A549 (cell line): ENCODE data around the gene DCAF11. TPM values are rescaled to one million over a fixed set of nuclear protein-coding genes. Genes with fewer than 3 reads are reported as not detected.

Source experiments
- ATAC-seq, 2 experiments: fragments of 200-7000 bp in 1 of 2; fragments of >200 bp in 1 of 2; cut with Nextera tagmentation in 1 of 2; cut with Tn5 transposase in 1 of 2; 3 replicates each; pipeline versions ENCODE4 v1.8.0 to v1.9.1; 2018 to 2020; ENCODE audit warnings: mild to moderate bottlenecking in 1 of 2, moderate library complexity in 1 of 2
- CTCF ChIA-PET: fragments of 300-600 bp; sonication (Branson Sonifier 250); formaldehyde crosslinking; extraction: SDS; loops from one replicate; lab custom pipeline; 2021; ENCODE audit warnings: antibody characterized with exemption, inconsistent platforms; lab: Yijun Ruan, JAX
- POLR2A ChIA-PET: fragments of 350-600 bp; formaldehyde crosslinking; extraction: SDS; loops from one replicate; lab custom pipeline; 2021; ENCODE audit warnings: antibody characterized with exemption, inconsistent platforms; lab: Yijun Ruan, JAX
- DNase-seq, 2 experiments: peaks; one replicate each; pipeline versions ENCODE4 v3.0.0 to v3.0.0-alpha.2; 2011 to 2016; ENCODE audit warnings: low read depth in 1 of 2, low spot score in 1 of 2
- FAIRE-seq: peaks from 2 replicates; lab custom pipeline; 2011; peaks lifted over from hg19 to GRCh38; lab: Jason Lieb, UNC
- H3K27ac ChIP-seq, 2 experiments: fragments of >200 bp; sonication (Bioruptor Twin); formaldehyde crosslinking; 3 replicates each; pipeline ENCODE4 v1.5.1; 2016 to 2017
- H3K4me1 ChIP-seq: fragments of >200 bp; sonication (Bioruptor Twin); formaldehyde crosslinking; 3 replicates; pipeline ENCODE4 v1.6.1; 2016
- H3K4me2 ChIP-seq: fragments of >200 bp; sonication (Bioruptor Twin); formaldehyde crosslinking; 3 replicates; pipeline ENCODE4 v1.6.1; 2016
- H3K4me3 ChIP-seq: fragments of >200 bp; sonication (Bioruptor Twin); formaldehyde crosslinking; 3 replicates; pipeline ENCODE4 v1.5.1; 2016
- H3K9me3 ChIP-seq: fragments of >200 bp; sonication (Bioruptor Twin); formaldehyde crosslinking; 3 replicates; pipeline ENCODE4 v1.6.1; 2016
- CEBPB ChIP-seq, 2 experiments: fragments of >200 bp in 1 of 2; sonication (Bioruptor Twin) in 1 of 2; formaldehyde crosslinking in 1 of 2; IDR thresholded peaks; 2 replicates each; pipeline ENCODE4 v1.6.1; 2012 to 2016
- CHD2 ChIP-seq: fragments of 150-350 bp; IDR thresholded peaks from 2 replicates; pipeline ENCODE4 v1.6.1; 2014; ENCODE audit warnings: low read length; ENCODE audit not compliant: partially characterized antibody
- EHMT2 ChIP-seq: fragments of 200-600 bp; sonication (generic); IDR thresholded peaks from 2 replicates; pipeline ENCODE4 v1.6.1; 2016; ENCODE audit warnings: antibody characterized with exemption, low read depth, mild to moderate bottlenecking, moderate library complexity
- FOSB ChIP-seq: fragments of 250-450 bp; sonication (Bioruptor Pico); IDR thresholded peaks from 2 replicates; pipeline ENCODE4 v1.5.0; 2020; ENCODE audit warnings: mild to moderate bottlenecking, moderate library complexity
- FOSL2 ChIP-seq, 2 experiments: fragments of 450-650 bp in 1 of 2; fragments of >200 bp in 1 of 2; sonication (Bioruptor Twin) in 1 of 2; formaldehyde crosslinking; IDR thresholded peaks; 2 replicates each; pipeline versions ENCODE4 v1.5.0 to v1.6.1; 2016 to 2020; ENCODE audit warnings: mild to moderate bottlenecking in 1 of 2, moderate library complexity in 1 of 2
- JUN ChIP-seq, 2 experiments: fragments of >200 bp; sonication (Bioruptor Twin); formaldehyde crosslinking; IDR thresholded peaks; 2 replicates in 1 of 2; 3 replicates in 1 of 2; pipeline ENCODE4 v1.6.1; 2016 to 2017
- JUNB ChIP-seq: fragments of >200 bp; sonication (Bioruptor Twin); formaldehyde crosslinking; IDR thresholded peaks from 2 replicates; pipeline ENCODE4 v1.6.1; 2016
- KDM1A ChIP-seq: fragments of 200-600 bp; sonication (generic); IDR thresholded peaks from 2 replicates; pipeline ENCODE4 v1.6.1; 2016; ENCODE audit warnings: low read depth, mild to moderate bottlenecking
- NFE2L2 ChIP-seq: fragments of 150-350 bp; conservative IDR thresholded peaks from 2 replicates; pipeline ENCODE4 v1.6.1; 2014; ENCODE audit warnings: low read length
- PHF8 ChIP-seq: fragments of 200-600 bp; sonication (generic); IDR thresholded peaks from 2 replicates; pipeline ENCODE4 v1.6.1; 2016; ENCODE audit warnings: low read depth, mild to moderate bottlenecking, antibody characterized with exemption, moderate library complexity, borderline replicate concordance
- TFCP2L1 ChIP-seq: fragments of 250-450 bp; sonication (Bioruptor Pico); IDR thresholded peaks from 2 replicates; pipeline ENCODE4 v1.5.0; 2021; ENCODE audit warnings: mild to moderate bottlenecking
- ZC3H11A ChIP-seq: fragments of 450-650 bp; IDR thresholded peaks from 2 replicates; pipeline ENCODE4 v1.6.1; 2014; ENCODE audit warnings: antibody characterized with exemption, mild to moderate bottlenecking
- ZNF302 ChIP-seq: fragments of 250-450 bp; sonication (Bioruptor Pico); IDR thresholded peaks from 2 replicates; pipeline ENCODE4 v1.9.0; 2021; ENCODE audit warnings: inconsistent platforms, mild to moderate bottlenecking, moderate library complexity
- ZSCAN20 ChIP-seq: fragments of 250-450 bp; sonication (Bioruptor Pico); IDR thresholded peaks from 2 replicates; pipeline ENCODE4 v1.8.0; 2022; ENCODE audit warnings: mild to moderate bottlenecking, moderate library complexity
- WGBS: methylation state at CpG from one replicate; pipeline ENCODE4 v1.1.6; 2017; ENCODE audit errors: missing lambda C conversion rate; 5-methylcytosine and 5-hydroxymethylcytosine counted together
- polyA plus RNA-seq, 4 experiments: library from polyadenylated mRNA; depleted of rRNA in 3 of 4; stranded (reverse); fragments of >200 nt; fragmentation: RNase III in 1 of 4; extraction: RNeasy Plus Mini Kit Qiagen cat#74134 plus additional on column Dnase treatment in 1 of 4; gene quantifications; 2 replicates in 3 of 4; 3 replicates in 1 of 4; pipeline ENCODE4 v1.2.3, GENCODE V29; 2011 to 2017
- TF ChIP-seq, protein P1 (sequence below): fragments of >200 bp; sonication (Bioruptor Twin); formaldehyde crosslinking; IDR thresholded peaks from 3 replicates; pipeline ENCODE4 v1.5.1; 2016
- TF ChIP-seq, protein P2 (sequence below): fragments of 250-450 bp; sonication (Bioruptor Pico); IDR thresholded peaks from 2 replicates; pipeline ENCODE4 v1.5.0; 2020; ENCODE audit warnings: low read depth, mild to moderate bottlenecking, moderate library complexity
- TF ChIP-seq, protein P3 (sequence below): fragments of >200 bp; sonication (Bioruptor Twin); formaldehyde crosslinking; IDR thresholded peaks from 3 replicates; pipeline ENCODE4 v1.6.1; 2016
- TF ChIP-seq, protein P4 (sequence below): fragments of 450-650 bp; IDR thresholded peaks from 2 replicates; pipeline ENCODE4 v1.6.1; 2014; ENCODE audit warnings: antibody characterized with exemption

DCAF11 gene
- polyA plus RNA-seq, 2 of the 4 experiments (the other 2 are of a cell fraction) = 27.9 to 30.7 TPM

DNA sequence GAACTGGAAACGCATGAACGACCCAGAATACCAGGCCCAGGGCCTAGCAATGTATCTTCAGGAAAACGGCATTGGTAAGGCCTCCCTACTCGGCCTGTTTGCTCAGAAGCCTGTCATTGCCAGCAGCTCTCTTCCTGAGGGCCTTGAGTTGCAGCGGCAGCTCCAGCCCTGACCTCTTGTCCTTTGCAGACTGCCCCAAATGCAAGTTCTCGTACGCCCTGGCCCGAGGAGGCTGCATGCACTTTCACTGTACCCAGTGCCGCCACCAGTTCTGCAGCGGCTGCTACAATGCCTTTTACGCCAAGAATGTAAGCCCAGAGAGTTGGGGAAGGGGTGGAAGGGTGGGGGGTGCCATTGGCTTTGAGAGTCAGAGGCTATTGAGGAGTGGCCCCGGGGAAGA, 42.8 kb downstream of the DCAF11 start:
- ChIA-PET CTCF (interaction anchor here (0.9 to 4.3 kb wide), 4 partner anchors 11 to 99 kb away, joined by 3 to 15 read pairs (median 3); partner anchors contain the start of gene PSME2), POLR2A (interaction anchor here (0.9 kb wide), 1 partner anchor 11 kb away, joined by 3 read pairs; the partner anchor contains the start of gene PSME2)
- no peak overlapping the region for H3K4me2 ChIP-seq
- peaks cover 25% of the 10 kb centered on the region for H3K4me1 ChIP-seq
- ATAC-seq (no peak), DNase-seq (no peak), FAIRE-seq (no peak)
- H3K9me3 ChIP-seq = no peaks in the 10 kb centered on the region
- H3K27ac ChIP-seq = no peak overlapping the region
- TF ChIP-seq TFCP2L1 (no peak), ZSCAN20 (CRISPR knock-in tag) (no peak), JUNB (no peak), CEBPB (IDR thresholded peaks at IDR 0.05) (no peak), KDM1A (no peak), ZC3H11A (no peak), FOSB (CRISPR knock-in tag) (no peak), PHF8 (no peak)
- TF ChIP-seq, protein P1, sequence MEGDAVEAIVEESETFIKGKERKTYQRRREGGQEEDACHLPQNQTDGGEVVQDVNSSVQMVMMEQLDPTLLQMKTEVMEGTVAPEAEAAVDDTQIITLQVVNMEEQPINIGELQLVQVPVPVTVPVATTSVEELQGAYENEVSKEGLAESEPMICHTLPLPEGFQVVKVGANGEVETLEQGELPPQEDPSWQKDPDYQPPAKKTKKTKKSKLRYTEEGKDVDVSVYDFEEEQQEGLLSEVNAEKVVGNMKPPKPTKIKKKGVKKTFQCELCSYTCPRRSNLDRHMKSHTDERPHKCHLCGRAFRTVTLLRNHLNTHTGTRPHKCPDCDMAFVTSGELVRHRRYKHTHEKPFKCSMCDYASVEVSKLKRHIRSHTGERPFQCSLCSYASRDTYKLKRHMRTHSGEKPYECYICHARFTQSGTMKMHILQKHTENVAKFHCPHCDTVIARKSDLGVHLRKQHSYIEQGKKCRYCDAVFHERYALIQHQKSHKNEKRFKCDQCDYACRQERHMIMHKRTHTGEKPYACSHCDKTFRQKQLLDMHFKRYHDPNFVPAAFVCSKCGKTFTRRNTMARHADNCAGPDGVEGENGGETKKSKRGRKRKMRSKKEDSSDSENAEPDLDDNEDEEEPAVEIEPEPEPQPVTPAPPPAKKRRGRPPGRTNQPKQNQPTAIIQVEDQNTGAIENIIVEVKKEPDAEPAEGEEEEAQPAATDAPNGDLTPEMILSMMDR = no peak
- TF ChIP-seq, protein P2, sequence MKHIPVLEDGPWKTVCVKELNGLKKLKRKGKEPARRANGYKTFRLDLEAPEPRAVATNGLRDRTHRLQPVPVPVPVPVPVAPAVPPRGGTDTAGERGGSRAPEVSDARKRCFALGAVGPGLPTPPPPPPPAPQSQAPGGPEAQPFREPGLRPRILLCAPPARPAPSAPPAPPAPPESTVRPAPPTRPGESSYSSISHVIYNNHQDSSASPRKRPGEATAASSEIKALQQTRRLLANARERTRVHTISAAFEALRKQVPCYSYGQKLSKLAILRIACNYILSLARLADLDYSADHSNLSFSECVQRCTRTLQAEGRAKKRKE (CRISPR knock-in tag) = no peak
- H3K4me3 ChIP-seq = no peak overlapping the region
- WGBS = 91% methylated on average over 12 of the region's 12 CpGs

DNA sequence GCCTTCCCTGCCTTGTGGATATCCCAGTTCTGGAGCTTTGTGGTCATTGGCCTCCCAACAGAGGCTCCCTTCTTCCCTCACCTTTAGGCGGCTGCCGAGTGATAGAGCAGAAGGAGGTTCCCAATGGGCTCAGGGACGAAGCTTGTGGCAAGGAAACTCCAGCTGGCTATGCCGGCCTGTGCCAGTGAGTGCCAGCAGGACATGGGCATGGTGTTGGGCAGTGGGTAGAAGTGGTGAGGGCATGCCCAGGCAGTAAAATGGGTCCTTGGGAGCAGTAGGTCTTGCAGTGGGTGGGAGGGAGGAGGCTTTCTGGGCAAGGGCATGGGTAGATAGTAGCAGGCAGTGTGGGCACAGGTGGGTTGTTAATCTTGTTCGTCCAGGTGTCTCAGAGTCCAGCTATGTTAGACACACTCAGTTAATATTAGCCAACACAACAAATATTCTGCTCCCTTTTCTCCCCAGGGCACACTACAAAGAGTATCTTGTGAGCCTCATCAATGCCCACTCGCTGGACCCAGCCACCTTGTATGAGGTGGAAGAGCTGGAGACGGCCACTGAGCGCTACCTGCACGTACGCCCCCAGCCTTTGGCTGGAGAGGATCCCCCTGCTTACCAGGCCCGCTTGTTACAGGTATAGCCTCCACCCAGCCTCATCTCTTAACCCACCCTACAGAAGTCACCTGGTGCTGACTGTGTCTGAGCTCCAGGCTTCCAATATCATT, 45.4 kb downstream of the DCAF11 start:
- no peak for TF ChIP-seq ZSCAN20 (CRISPR knock-in tag)
- TF ChIP-seq EHMT2 = no peak
- TF ChIP-seq FOSL2 (IDR thresholded peaks at IDR 0.05) = no peak
- TF ChIP-seq FOSL2 (CRISPR knock-in tag; IDR thresholded peaks at IDR 0.05) = no peak
- TF ChIP-seq, protein P3, sequence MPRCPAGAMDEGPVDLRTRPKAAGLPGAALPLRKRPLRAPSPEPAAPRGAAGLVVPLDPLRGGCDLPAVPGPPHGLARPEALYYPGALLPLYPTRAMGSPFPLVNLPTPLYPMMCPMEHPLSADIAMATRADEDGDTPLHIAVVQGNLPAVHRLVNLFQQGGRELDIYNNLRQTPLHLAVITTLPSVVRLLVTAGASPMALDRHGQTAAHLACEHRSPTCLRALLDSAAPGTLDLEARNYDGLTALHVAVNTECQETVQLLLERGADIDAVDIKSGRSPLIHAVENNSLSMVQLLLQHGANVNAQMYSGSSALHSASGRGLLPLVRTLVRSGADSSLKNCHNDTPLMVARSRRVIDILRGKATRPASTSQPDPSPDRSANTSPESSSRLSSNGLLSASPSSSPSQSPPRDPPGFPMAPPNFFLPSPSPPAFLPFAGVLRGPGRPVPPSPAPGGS = no peak
- Histone ChIP-seq H3K4me3 (no peak overlapping the region), H3K4me2 (no peak overlapping the region), H3K27ac (peak overlapping the region in 1 of 2 experiments; percentile 79; a peak in 4 of 6 replicates), H3K9me3 (no peaks in the 10 kb centered on the region), H3K4me1 (peaks cover 25% of the 10 kb centered on the region)
- 90% methylated on average over 11 of the region's 11 CpGs for whole genome bisulfite sequencing
- ATAC-seq (peak in 1 of 2 experiments; percentile 8; a peak in 1 of 6 replicates), FAIRE-seq (no peak), DNase-seq (no peak)
- ChIA-PET CTCF (interaction anchor here (0.5 to 7.0 kb wide), 34 partner anchors 13 to 1166 kb away, joined by 3 to 168 read pairs (median 5); partner anchors contain the start of genes CARMIL3, DCAF11, EMC9 and FITM1), POLR2A (interaction anchor here (0.6 to 2.4 kb wide), 5 partner anchors 9 to 96 kb away, joined by 3 to 16 read pairs (median 6); partner anchors contain the start of genes DCAF11, EMC9 and NRL)

GRCh38 chr14:24160499-24160849, 45.9 kb downstream of the DCAF11 start:
- no peak; a peak in 2 of 6 replicates for ATAC-seq
- TF ChIP-seq NFE2L2 = no peak
- no peak for TF ChIP-seq ZNF302
- no peak for TF ChIP-seq JUN (IDR thresholded peaks at IDR 0.05)
- TF ChIP-seq, protein P4, sequence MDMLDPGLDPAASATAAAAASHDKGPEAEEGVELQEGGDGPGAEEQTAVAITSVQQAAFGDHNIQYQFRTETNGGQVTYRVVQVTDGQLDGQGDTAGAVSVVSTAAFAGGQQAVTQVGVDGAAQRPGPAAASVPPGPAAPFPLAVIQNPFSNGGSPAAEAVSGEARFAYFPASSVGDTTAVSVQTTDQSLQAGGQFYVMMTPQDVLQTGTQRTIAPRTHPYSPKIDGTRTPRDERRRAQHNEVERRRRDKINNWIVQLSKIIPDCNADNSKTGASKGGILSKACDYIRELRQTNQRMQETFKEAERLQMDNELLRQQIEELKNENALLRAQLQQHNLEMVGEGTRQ = no peak
- TF ChIP-seq CHD2 = no peak
- TF ChIP-seq, all 56 proteins: peak for 0
- ChIA-PET CTCF (interaction anchor here (0.5 to 7.0 kb wide), 40 partner anchors 10 to 843 kb away, joined by 3 to 168 read pairs (median 5); partner anchors contain the start of genes CARMIL3, DCAF11, EMC9 and FITM1), POLR2A (interaction anchor here (0.6 to 2.4 kb wide), 9 partner anchors 9 to 97 kb away, joined by 3 to 16 read pairs (median 6); partner anchors contain the start of genes DCAF11, EMC9, NRL and PCK2)
- Histone ChIP-seq H3K4me2 (peak overlapping the region; percentile 92), H3K27ac (peak overlapping the region; percentile 79 to 86; a peak in 5 of 6 replicates), H3K4me3 (no peak overlapping the region), H3K9me3 (no peaks in the 10 kb centered on the region), H3K4me1 (peaks cover 25% of the 10 kb centered on the region)
- DNase-seq = no peak
- no peak for FAIRE-seq
- WGBS = 98% methylated on average over 4 of the region's 4 CpGs
